GM12891 (cell line): ENCODE results near the gene IL1RL1.

Experiments
- POLR2A ChIP-seq: IDR thresholded peaks from 2 replicates; pipeline ENCODE4 v1.6.1; 2011; ENCODE audit warnings: low read depth, low read length, control low read depth
- POLR2AphosphoS5 ChIP-seq: IDR thresholded peaks from 2 replicates; pipeline ENCODE4 v1.6.1; 2011; ENCODE audit warnings: low read depth, low read length, control low read depth
- POU2F2 ChIP-seq: IDR thresholded peaks from 2 replicates; pipeline ENCODE4 v1.6.1; 2011; ENCODE audit warnings: low read depth, mild to moderate bottlenecking, control low read depth, low read length, moderate library complexity
- SPI1 ChIP-seq: IDR thresholded peaks from 2 replicates; pipeline ENCODE4 v1.6.1; 2011; ENCODE audit warnings: low read depth, low read length, control low read depth
- TAF1 ChIP-seq: IDR thresholded peaks from 2 replicates; pipeline ENCODE4 v1.6.1; 2011; ENCODE audit warnings: low read depth, low read length, control low read depth

GRCh38 chr2:102357937-102358336 lies 46.6 kb downstream of the IL1RL1 start:
- TF ChIP-seq POLR2AphosphoS5 = no peak
- TF ChIP-seq POLR2A = no peak
- TF ChIP-seq SPI1 = peak; percentile 95
- no peak for TF ChIP-seq POU2F2
- TF ChIP-seq TAF1 = no peak
